NK-92 treated with Interleukin-12 subunit alpha and Interleukin-12 subunit beta, amount 100 ng/mL, for 24 hours (cell line): ENCODE data around the gene TECTA.

Experiments
- DNase-seq: peaks from one replicate; lab custom pipeline; 2025; lab: John Stamatoyannopoulos, UW

TECTA gene, protein sequence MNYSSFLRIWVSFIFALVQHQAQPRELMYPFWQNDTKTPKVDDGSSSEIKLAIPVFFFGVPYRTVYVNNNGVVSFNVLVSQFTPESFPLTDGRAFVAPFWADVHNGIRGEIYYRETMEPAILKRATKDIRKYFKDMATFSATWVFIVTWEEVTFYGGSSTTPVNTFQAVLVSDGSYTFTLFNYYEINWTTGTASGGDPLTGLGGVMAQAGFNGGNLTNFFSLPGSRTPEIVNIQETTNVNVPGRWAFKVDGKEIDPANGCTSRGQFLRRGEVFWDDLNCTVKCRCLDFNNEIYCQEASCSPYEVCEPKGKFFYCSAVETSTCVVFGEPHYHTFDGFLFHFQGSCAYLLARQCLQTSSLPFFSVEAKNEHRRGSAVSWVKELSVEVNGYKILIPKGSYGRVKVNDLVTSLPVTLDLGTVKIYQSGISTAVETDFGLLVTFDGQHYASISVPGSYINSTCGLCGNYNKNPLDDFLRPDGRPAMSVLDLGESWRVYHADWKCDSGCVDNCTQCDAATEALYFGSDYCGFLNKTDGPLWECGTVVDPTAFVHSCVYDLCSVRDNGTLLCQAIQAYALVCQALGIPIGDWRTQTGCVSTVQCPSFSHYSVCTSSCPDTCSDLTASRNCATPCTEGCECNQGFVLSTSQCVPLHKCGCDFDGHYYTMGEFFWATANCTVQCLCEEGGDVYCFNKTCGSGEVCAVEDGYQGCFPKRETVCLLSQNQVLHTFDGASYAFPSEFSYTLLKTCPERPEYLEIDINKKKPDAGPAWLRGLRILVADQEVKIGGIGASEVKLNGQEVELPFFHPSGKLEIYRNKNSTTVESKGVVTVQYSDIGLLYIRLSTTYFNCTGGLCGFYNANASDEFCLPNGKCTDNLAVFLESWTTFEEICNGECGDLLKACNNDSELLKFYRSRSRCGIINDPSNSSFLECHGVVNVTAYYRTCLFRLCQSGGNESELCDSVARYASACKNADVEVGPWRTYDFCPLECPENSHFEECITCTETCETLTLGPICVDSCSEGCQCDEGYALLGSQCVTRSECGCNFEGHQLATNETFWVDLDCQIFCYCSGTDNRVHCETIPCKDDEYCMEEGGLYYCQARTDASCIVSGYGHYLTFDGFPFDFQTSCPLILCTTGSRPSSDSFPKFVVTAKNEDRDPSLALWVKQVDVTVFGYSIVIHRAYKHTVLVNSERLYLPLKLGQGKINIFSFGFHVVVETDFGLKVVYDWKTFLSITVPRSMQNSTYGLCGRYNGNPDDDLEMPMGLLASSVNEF (N-terminal part only)

DNA sequence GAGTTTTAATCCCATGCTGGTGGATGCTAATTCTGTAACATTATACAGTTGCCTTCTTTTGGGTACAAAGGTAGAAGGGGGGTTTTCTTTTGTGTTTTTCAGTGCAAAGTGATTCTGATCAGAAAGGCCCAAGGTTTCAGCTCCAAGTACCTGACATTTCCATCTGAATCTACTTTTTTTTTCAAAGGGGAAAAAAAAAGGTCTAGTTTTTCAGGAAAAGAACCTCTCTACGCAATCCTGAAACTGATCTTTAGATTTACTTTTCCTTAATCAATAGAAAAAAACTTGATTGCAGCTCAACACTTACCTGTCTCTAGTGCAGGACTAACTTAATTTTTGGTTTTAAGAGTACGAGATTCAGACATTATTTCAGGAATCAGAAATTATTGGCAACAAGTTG, at the start of gene TECTA:
Gene TECTA (plus strand): TSS at position 301 of the 400 bp plus-strand sequence. CDS start 1,423 bp downstream, outside the sequence.
- DNase-seq, result no peak

- no peak for DNase-seq
Measured at GRCh38 chr11:121053244-121053643, 47.8 kb upstream of the TECTA start.

GRCh38 chr11:121054266-121054665, 46.8 kb upstream of the TECTA start:
- no peak for DNase-seq

- no peak for DNase-seq
Measured at GRCh38 chr11:121055076-121055475, 46.0 kb upstream of the TECTA start.

DNA sequence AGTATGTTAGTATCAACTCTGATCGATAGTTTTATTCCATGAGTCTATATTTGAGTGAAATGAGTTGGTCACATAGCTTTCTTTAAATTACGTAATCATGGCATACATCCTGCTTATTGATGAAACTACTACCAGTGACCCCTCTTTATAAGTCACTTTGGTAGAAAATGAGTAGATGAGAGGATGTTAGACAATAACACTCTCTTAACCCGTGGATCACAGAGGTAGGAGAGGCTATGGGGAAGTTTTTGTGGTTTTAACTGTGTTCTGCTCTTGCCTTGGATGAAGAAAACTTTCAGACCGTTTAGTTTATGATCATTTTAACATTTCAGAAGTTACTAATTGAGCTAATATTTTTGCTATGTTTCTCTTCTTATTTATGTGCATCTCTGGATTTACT, 43.1 kb upstream of the TECTA start:
- DNase-seq, result no peak

DNA sequence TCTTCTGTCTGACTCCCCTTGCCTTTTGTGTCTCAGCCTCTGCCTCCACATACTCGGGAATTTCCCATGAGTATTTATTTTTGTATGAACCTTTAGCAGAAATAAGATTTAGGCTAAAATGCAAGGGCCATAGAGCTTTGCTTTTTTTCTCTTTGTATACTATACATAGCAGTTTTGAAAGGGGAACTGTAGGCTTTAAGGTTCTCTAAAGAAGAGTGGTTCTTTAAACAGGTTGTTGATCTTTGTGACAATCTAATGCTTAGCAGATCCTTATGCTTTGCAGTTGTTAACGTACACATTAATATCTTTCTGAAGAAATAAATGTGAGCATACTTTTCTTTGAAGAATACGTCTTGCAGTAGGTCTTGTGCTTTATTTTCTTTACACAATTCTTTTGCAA, 42.1 kb upstream of the TECTA start:
- no peak for DNase-seq

GRCh38 chr11:121059605-121060004, 41.4 kb upstream of the TECTA start:
- DNase-seq, result no peak

DNA sequence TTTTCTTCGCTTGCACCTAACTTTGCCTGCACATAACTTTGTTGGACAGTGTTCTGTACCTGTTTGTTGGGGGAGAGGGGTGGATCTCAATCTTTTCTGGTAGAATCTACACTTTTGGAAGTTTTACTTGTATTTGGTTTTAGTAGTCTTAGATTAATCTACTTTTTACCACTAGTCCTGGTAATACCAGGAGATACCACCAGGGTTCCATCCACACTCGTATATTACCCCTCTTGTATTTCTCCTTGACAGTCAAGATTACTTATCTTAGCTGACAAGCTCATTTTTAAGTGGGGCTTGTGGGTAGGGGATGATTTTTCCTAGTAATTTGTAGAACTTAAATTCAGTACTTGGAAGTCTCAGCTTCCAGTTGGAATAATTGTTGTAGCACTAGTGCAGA, 37.3 kb upstream of the TECTA start:
- DNase-seq, result no peak

- no peak for DNase-seq
Measured at GRCh38 chr11:121066623-121067022, 34.4 kb upstream of the TECTA start.

- DNase-seq, result no peak
Measured at GRCh38 chr11:121067026-121067425, 34.0 kb upstream of the TECTA start.

GRCh38 chr11:121067453-121067852, 33.6 kb upstream of the TECTA start:
- DNase-seq, result no peak

DNA sequence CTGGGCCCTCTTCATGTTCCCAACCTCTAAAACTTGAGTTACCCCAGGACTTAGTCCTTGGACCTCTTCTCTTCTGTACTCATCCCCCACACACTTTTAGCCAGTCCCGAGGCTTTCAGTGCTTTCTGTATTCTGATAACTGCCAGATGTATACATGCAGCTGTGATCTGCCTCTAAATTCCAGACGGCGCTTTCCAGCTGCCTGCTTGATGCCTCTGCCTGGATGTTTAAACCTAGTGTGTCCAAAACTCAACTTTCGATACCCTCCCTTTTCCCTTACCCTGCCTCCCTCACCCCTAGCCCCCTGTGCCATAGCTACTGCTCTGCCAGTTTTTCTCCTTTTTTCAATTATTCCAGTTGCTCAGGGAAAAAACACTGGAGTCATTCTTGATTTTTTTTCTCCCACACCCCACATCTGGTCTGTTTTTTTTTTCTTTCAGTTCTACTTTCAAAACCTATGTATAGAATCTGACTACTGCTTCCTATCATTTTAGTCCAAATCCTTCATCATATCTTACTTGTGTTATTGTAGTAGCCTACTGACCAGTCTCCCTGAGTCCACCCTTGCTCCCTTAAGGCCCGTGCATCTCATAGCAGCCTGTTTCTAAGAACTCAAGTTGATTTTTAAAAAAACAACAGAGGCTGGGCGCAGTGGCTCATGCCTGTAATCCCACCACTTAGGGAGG, 32.9 kb upstream of the TECTA start:
- no peak for DNase-seq

- no peak for DNase-seq
Measured at GRCh38 chr11:121068787-121069186, 32.3 kb upstream of the TECTA start.

- DNase-seq, result no peak
Measured at GRCh38 chr11:121070951-121071845, 29.8 kb upstream of the TECTA start.

DNA sequence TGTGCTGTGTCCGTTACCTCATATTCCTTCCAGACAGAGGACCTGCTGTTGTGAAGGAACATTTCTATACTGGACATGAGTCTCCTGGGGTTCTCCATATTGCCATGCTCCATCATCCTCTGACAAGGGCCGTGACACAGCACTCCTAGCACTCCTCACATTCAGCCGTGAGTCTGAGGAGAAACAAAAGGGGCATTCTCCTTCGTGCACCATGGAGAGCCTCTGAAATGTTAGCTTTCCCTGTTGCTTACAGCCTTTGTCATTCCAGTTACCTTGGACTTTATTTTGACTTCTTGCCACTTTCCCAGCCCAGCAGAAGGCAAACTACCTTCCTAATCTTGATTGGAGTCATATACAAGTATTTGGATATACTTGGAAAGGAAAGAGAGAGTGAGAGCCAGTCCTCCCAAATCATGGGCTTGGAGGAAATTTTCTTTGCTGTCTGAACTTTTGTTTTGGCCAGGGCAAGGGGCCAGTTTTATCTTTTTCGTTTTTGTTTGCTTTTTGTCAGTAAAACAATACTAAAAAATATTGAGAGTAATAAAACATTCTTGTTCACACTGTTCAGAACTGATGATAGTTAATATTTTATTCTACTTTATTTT, 29.1 kb upstream of the TECTA start:
- DNase-seq, result no peak

DNA sequence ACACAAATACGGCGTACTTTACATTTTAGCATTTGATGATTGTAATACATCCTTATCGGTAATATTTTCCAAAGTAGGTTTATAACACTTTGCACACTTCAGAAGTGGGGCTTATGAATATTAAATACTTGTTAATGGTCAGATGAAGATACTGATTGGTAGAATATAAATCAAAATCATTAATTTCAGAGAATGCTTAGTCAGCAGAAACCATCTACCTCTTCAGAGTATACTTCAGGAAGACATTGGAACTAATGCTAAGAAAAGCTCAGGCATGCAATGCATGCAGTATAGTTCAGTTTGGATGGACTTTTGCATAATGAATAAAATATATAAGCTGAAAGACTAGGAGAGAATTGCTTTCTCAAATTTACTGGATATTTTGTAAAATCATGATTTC, 19.7 kb upstream of the TECTA start:
- no peak for DNase-seq

- DNase-seq, result no peak
Measured at GRCh38 chr11:121082219-121082618, 18.8 kb upstream of the TECTA start.

- DNase-seq, result no peak
Measured at GRCh38 chr11:121082670-121083069, 18.4 kb upstream of the TECTA start.

DNA sequence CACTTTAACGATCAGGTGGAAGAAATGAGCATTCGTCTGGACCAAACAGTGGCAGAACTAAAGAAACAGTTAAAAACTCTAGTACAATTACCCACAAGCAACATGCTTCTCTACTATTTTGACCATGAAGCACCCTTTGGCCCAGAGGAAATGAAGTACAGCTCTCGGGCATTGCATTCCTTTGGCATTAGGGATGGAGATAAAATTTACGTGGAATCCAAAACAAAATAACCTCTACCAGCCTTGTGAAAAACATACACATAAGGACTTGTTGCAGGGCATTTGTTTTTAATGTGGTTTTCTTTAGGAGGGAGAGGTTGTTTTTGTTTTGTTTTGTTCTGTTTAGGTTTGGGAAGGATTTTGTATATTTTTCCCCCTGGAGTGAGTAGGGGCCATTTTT, 14.2 kb upstream of the TECTA start:
- no peak for DNase-seq

- no peak for DNase-seq
Measured at GRCh38 chr11:121089566-121089965, 11.5 kb upstream of the TECTA start.
